ENCODE data around the gene CALY.

CALY gene

GRCh38 chr10:133279326-133280226 is 57.1 kb downstream of the CALY start:
- no peaks in the 10 kb centered on the region for H3K27me3 Mint-ChIP-seq
- H3K27ac Mint-ChIP-seq = no peak overlapping the region
- H3K9me3 Mint-ChIP-seq = no peaks in the 10 kb centered on the region
- DNase-seq (no peak), ATAC-seq (replicated peaks) (no peak)
- no peak overlapping the region for H3K4me3 Mint-ChIP-seq
- peaks cover 30 to 58% of the 10 kb centered on the region in 2 donors for H3K4me1 Mint-ChIP-seq
- H3K36me3 Mint-ChIP-seq = peaks cover 31 to 37% of the 10 kb centered on the region in 2 donors

- DNase-seq (peak; percentile 41), ATAC-seq (replicated peaks) (peak; percentile 24 to 44)
- peaks cover 31 to 60% of the 10 kb centered on the region in 2 donors for H3K4me1 Mint-ChIP-seq
- peak overlapping the region; percentile 58 to 63 for H3K4me3 Mint-ChIP-seq
- H3K9me3 Mint-ChIP-seq = no peaks in the 10 kb centered on the region
- H3K27me3 Mint-ChIP-seq = no peaks in the 10 kb centered on the region
- peaks cover 24 to 29% of the 10 kb centered on the region in 2 donors for H3K36me3 Mint-ChIP-seq
- peak overlapping the region; percentile 89 for H3K27ac Mint-ChIP-seq
Measured at GRCh38 chr10:133278577-133279265, 58.0 kb downstream of the CALY start.

GRCh38 chr10:133277993-133278576 is 58.6 kb downstream of the CALY start:
- no peaks in the 10 kb centered on the region for H3K27me3 Mint-ChIP-seq
- no peaks in the 10 kb centered on the region for H3K9me3 Mint-ChIP-seq
- DNase-seq = no peak
- ATAC-seq (replicated peaks) = no peak
- H3K4me1 Mint-ChIP-seq = peaks cover 31 to 60% of the 10 kb centered on the region in 2 donors
- H3K36me3 Mint-ChIP-seq = peaks cover 21 to 26% of the 10 kb centered on the region in 2 donors
- peak overlapping the region; percentile 58 to 63 for H3K4me3 Mint-ChIP-seq
- peak overlapping the region; percentile 89 for H3K27ac Mint-ChIP-seq

- H3K36me3 Mint-ChIP-seq = peaks cover 21 to 28% of the 10 kb centered on the region in 2 donors
- no peaks in the 10 kb centered on the region for H3K9me3 Mint-ChIP-seq
- peaks cover 31 to 60% of the 10 kb centered on the region in 2 donors for H3K4me1 Mint-ChIP-seq
- DNase-seq = no peak
- peak overlapping the region; percentile 42 for H3K27ac Mint-ChIP-seq
- no peaks in the 10 kb centered on the region for H3K27me3 Mint-ChIP-seq
- no peak for ATAC-seq (replicated peaks)
- peak overlapping the region in 1 of 2 donors; percentile 8 for H3K4me3 Mint-ChIP-seq
Measured at GRCh38 chr10:133277277-133277992, 59.3 kb downstream of the CALY start.

- peak within 1 kb of the TSS; percentile 91 for H3K27ac Mint-ChIP-seq
- H3K4me1 Mint-ChIP-seq = peaks cover 31 to 68% of the 10 kb centered on the region in 2 donors
- peak; percentile 64 for DNase-seq
- ATAC-seq (replicated peaks) = peak; percentile 49 to 50
- no peaks in the 10 kb centered on the region for H3K9me3 Mint-ChIP-seq
- peaks cover 21 to 26% of the 10 kb centered on the region in 2 donors for H3K36me3 Mint-ChIP-seq
- no peaks in the 10 kb centered on the region for H3K27me3 Mint-ChIP-seq
- H3K4me3 Mint-ChIP-seq = peak within 1 kb of the TSS; percentile 88 to 89
Measured at GRCh38 chr10:133276435-133277201, 60.1 kb downstream of the CALY start, which contains the start of gene ADAM8. Gene ADAM8 (minus strand): TSS chr10:133276868. CDS start chr10:133276817, 51 bp downstream.

GRCh38 chr10:133276100-133276434 is 60.6 kb downstream of the CALY start:
- DNase-seq (no peak), ATAC-seq (replicated peaks) (no peak)
- Mint-ChIP-seq H3K27me3 (no peaks in the 10 kb centered on the region), H3K4me3 (peak overlapping the region; percentile 88 to 89), H3K36me3 (peaks cover 23 to 25% of the 10 kb centered on the region in 2 donors), H3K4me1 (peaks cover 31 to 68% of the 10 kb centered on the region in 2 donors), H3K9me3 (no peaks in the 10 kb centered on the region), H3K27ac (peak overlapping the region; percentile 91)

GRCh38 chr10:133275684-133276092 is 61.0 kb downstream of the CALY start:
- DNase-seq (peak; percentile 58), ATAC-seq (replicated peaks) (peak; percentile 57 to 61)
- peaks cover 31 to 68% of the 10 kb centered on the region in 2 donors for H3K4me1 Mint-ChIP-seq
- peak overlapping the region; percentile 91 for H3K27ac Mint-ChIP-seq
- H3K36me3 Mint-ChIP-seq = peaks cover 23 to 25% of the 10 kb centered on the region in 2 donors
- H3K4me3 Mint-ChIP-seq = peak overlapping the region; percentile 88 to 89
- no peaks in the 10 kb centered on the region for H3K9me3 Mint-ChIP-seq
- no peaks in the 10 kb centered on the region for H3K27me3 Mint-ChIP-seq

GRCh38 chr10:133274751-133275683 is 61.7 kb downstream of the CALY start:
- H3K4me1 Mint-ChIP-seq = peaks cover 31 to 63% of the 10 kb centered on the region in 2 donors
- H3K36me3 Mint-ChIP-seq = peaks cover 23 to 26% of the 10 kb centered on the region in 2 donors
- peak overlapping the region; percentile 88 to 89 for H3K4me3 Mint-ChIP-seq
- no peaks in the 10 kb centered on the region for H3K9me3 Mint-ChIP-seq
- ATAC-seq (replicated peaks) = peak; percentile 74 to 77
- peak overlapping the region; percentile 91 for H3K27ac Mint-ChIP-seq
- DNase-seq = peak; percentile 80
- H3K27me3 Mint-ChIP-seq = no peaks in the 10 kb centered on the region

Measured in stimulated activated naive B cell treated with anti-CD40 and anti-IgM and Interleukin-4, amounts not matched to agents 10 μg/mL and 1 μg/mL and 100 μg/mL, for 72 hours (primary cell).